GM12878 (cell line): ENCODE measurements around the gene DESI1.

ENCODE experiments used
- BHLHE40 ChIP-seq, 2 experiments: fragments of 450-650 bp in 1 of 2; IDR thresholded peaks; 2 replicates each; pipeline ENCODE4 v1.6.1; 2011 to 2017; ENCODE audit warnings: low read depth in 2 of 2, borderline replicate concordance in 1 of 2, improper control_type of control experiment in 1 of 2, low read length in 1 of 2, mild to moderate bottlenecking in 1 of 2
- CTCF ChIP-seq, 3 experiments: IDR thresholded peaks in 2 of 3; conservative IDR thresholded peaks in 1 of 3; 2 replicates each; pipeline ENCODE4 v1.5.1; 2011; ENCODE audit warnings: low read depth in 3 of 3, low read length in 3 of 3, mild to moderate bottlenecking in 3 of 3, control low read depth in 2 of 3, moderate library complexity in 2 of 3, inconsistent platforms in 1 of 3, mixed read lengths in 1 of 3; ENCODE audit not compliant: control insufficient read depth in 2 of 3, insufficient read depth in 1 of 3; ENCODE audit errors: extremely low read depth in 1 of 3
- GABPA ChIP-seq: IDR thresholded peaks from 2 replicates; pipeline ENCODE4 v1.6.1; 2014; ENCODE audit warnings: antibody characterized with exemption, low read depth, mild to moderate bottlenecking, inconsistent platforms

- TF ChIP-seq BHLHE40 (IDR thresholded peaks at IDR 0.05; ENCODE audit: borderline replicate concordance in 1 of 2, low read depth in 2 of 2, low read length in 1 of 2) (no peak), GABPA (no peak), CTCF (IDR thresholded peaks at IDR 0.05 in 2 of 3, conservative IDR thresholded peaks at IDR 0.05 in 1 of 3; ENCODE audit: control insufficient read depth in 2 of 3, extremely low read depth in 1 of 3, insufficient read depth in 1 of 3, low read depth in 3 of 3, low read length in 3 of 3) (no peak)
Measured at GRCh38 chr22:41562461-41562860, 58.4 kb downstream of the DESI1 start.
